GM21619 (cell line): Measurements from ENCODE around the gene SRD5A1.

Experiments used
- ATAC-seq: cut with Tn5 transposase; IDR thresholded peaks from one replicate; pipeline ENCODE4 v1.9.1; 2021; ENCODE audit not compliant: unreplicated experiment

The SRD5A1 gene

GRCh38 chr5:6632888-6633468 lies at the start of gene SRD5A1, which contains the start of gene NSUN2:
TSS of gene SRD5A1 (plus strand) at chr5:6633440. CDS start at chr5:6633577, 137 bp downstream.
TSS of gene NSUN2 (minus strand) at chr5:6633044. CDS start at chr5:6632979, 65 bp downstream.
- ATAC-seq = peak; percentile 87

- no peak for ATAC-seq
Measured at GRCh38 chr5:6584101-6584645, 49.1 kb upstream of the SRD5A1 start.

GRCh38 chr5:6584727-6585126 lies 48.5 kb upstream of the SRD5A1 start:
- ATAC-seq = no peak

- no peak for ATAC-seq
Measured at GRCh38 chr5:6585168-6585567, 48.1 kb upstream of the SRD5A1 start.

- no peak for ATAC-seq
Measured at GRCh38 chr5:6585939-6586646, 47.1 kb upstream of the SRD5A1 start.

GRCh38 chr5:6586647-6587042 lies 46.6 kb upstream of the SRD5A1 start:
- ATAC-seq = no peak

- no peak for ATAC-seq
Measured at GRCh38 chr5:6587171-6587570, 46.1 kb upstream of the SRD5A1 start.

- ATAC-seq = no peak
Measured at GRCh38 chr5:6590581-6590980, 42.7 kb upstream of the SRD5A1 start.

GRCh38 chr5:6591671-6592288 lies 41.5 kb upstream of the SRD5A1 start:
- no peak for ATAC-seq

- no peak for ATAC-seq
Measured at GRCh38 chr5:6592601-6593000, 40.6 kb upstream of the SRD5A1 start.

- no peak for ATAC-seq
Measured at GRCh38 chr5:6593148-6594016, 39.9 kb upstream of the SRD5A1 start.

- ATAC-seq = no peak
Measured at GRCh38 chr5:6594066-6594465, 39.2 kb upstream of the SRD5A1 start.

- ATAC-seq = no peak
Measured at GRCh38 chr5:6595405-6595804, 37.8 kb upstream of the SRD5A1 start.

GRCh38 chr5:6596388-6596787 lies 36.9 kb upstream of the SRD5A1 start:
- ATAC-seq = no peak

GRCh38 chr5:6597557-6597956 lies 35.7 kb upstream of the SRD5A1 start:
- ATAC-seq = no peak

- ATAC-seq = no peak
Measured at GRCh38 chr5:6598351-6598900, 34.8 kb upstream of the SRD5A1 start.

GRCh38 chr5:6599739-6600138 lies 33.5 kb upstream of the SRD5A1 start:
- no peak for ATAC-seq

GRCh38 chr5:6601271-6601670 lies 32.0 kb upstream of the SRD5A1 start:
- ATAC-seq = no peak

GRCh38 chr5:6601816-6602215 lies 31.4 kb upstream of the SRD5A1 start:
- no peak for ATAC-seq

- ATAC-seq = no peak
Measured at GRCh38 chr5:6602441-6602840, 30.8 kb upstream of the SRD5A1 start.

- no peak for ATAC-seq
Measured at GRCh38 chr5:6603643-6604042, 29.6 kb upstream of the SRD5A1 start.
